Body of pancreas (tissue), 4 donors: ENCODE results near the gene OR2AE1.

ENCODE experiments used
- CTCF ChIP-seq, 7 experiments: fragments of 450-650 bp in 4 of 7; fragments of 200-600 bp in 3 of 7; sonication (generic) in 3 of 7; IDR thresholded peaks; one replicate each; pipeline ENCODE4 v1.5.1; 2016 to 2019; ENCODE audit warnings: antibody characterized with exemption in 7 of 7
- POLR2A ChIP-seq, 3 donors: fragments of 450-650 bp; IDR thresholded peaks; one replicate each; pipeline ENCODE4 v1.6.1; 2016; ENCODE audit warnings: antibody characterized with exemption in 3 of 3, mild to moderate bottlenecking in 2 of 3

GRCh38 chr7:99899830-99900519, 23.1 kb upstream of the OR2AE1 start:
- TF ChIP-seq CTCF (IDR thresholded peaks at IDR 0.05) (no peak), POLR2A (IDR thresholded peaks at IDR 0.05) (no peak)
